HepG2 (cell line): ENCODE data around the gene FAM170B. TPM values are rescaled to one million over a fixed set of nuclear protein-coding genes. Genes with fewer than 3 reads are reported as not detected.

Experiments
- ATAC-seq: fragments of 200-7000 bp; cut with Tn5 transposase; 3 replicates; pipeline ENCODE4 v1.9.1; 2020; ENCODE audit warnings: mild to moderate bottlenecking, moderate library complexity
- BruUV-seq: library from RNA; stranded (reverse); fragments of 400-500 nt; replicated peaks from 2 replicates; lab custom pipeline; 2021; lab: Mats Ljungman, UMichigan
- CTCF ChIA-PET: fragments of 300-600 bp; formaldehyde crosslinking; extraction: SDS; loops from one replicate; lab custom pipeline; 2021; ENCODE audit warnings: low total read pairs, inconsistent platforms, low intra/inter-chr PET ratio; lab: Yijun Ruan, JAX
- POLR2A ChIA-PET: fragments of 350-600 bp; sonication (Branson Sonifier 250); formaldehyde crosslinking; loops from one replicate; lab custom pipeline; 2020; ENCODE audit warnings: antibody characterized with exemption, inconsistent platforms; lab: Yijun Ruan, JAX
- DNase-seq: peaks from one replicate; pipeline ENCODE4 v3.0.0-alpha.2; 2015; ENCODE audit warnings: low spot score
- FAIRE-seq: peaks from 3 replicates; lab custom pipeline; 2011; peaks lifted over from hg19 to GRCh38; lab: Jason Lieb, UNC
- H2AFZ ChIP-seq: one replicate; pipeline ENCODE4 v1.6.1; 2011; ENCODE audit warnings: low read length, inconsistent platforms
- H3K27ac ChIP-seq: fragments of 300-600 bp; 3 replicates; pipeline ENCODE4 v1.8.0; 2011; ENCODE audit warnings: mixed run types, mild to moderate bottlenecking, mixed read lengths, low read length, inconsistent platforms; ENCODE audit not compliant: insufficient read depth; ENCODE audit errors: extremely low read length
- H3K27me3 ChIP-seq, 2 experiments: fragments of 200-600 bp in 1 of 2; 2 replicates in 1 of 2; 3 replicates in 1 of 2; pipeline versions ENCODE4 v1.6.0 to v1.8.0; 2011; ENCODE audit warnings: low read length in 2 of 2, mild to moderate bottlenecking in 2 of 2, moderate library complexity in 2 of 2, inconsistent platforms in 1 of 2; ENCODE audit not compliant: insufficient read depth in 2 of 2, control insufficient read depth in 1 of 2
- H3K36me3 ChIP-seq, 2 experiments: fragments of 200-600 bp in 1 of 2; replicated peaks in 1 of 2; 2 replicates in 1 of 2; 3 replicates in 1 of 2; pipeline versions ENCODE4 v1.5.1 to v1.8.0; 2011; ENCODE audit warnings: low read length in 2 of 2, inconsistent platforms in 1 of 2; ENCODE audit not compliant: insufficient read depth in 2 of 2, control insufficient read depth in 1 of 2
- H3K4me1 ChIP-seq: 2 replicates; pipeline ENCODE4 v1.5.1; 2012; ENCODE audit warnings: low read length, inconsistent platforms; ENCODE audit not compliant: insufficient read depth
- H3K4me2 ChIP-seq: 2 replicates; pipeline ENCODE4 v1.6.0; 2011; ENCODE audit warnings: low read depth, low read length, inconsistent platforms
- H3K4me3 ChIP-seq, 3 experiments: fragments of 200-600 bp in 1 of 3; sonication (generic), shearing (Covaris generic) in 1 of 3; replicated peaks in 1 of 3; 2 replicates each; pipeline ENCODE4 v1.5.1; 2011 to 2016; ENCODE audit warnings: low read length in 3 of 3, inconsistent platforms in 2 of 3, low read depth in 2 of 3, mild to moderate bottlenecking in 2 of 3, control low read depth in 1 of 3, mixed read lengths in 1 of 3; ENCODE audit not compliant: insufficient read depth in 1 of 3
- H3K79me2 ChIP-seq: one replicate; pipeline ENCODE4 v1.6.1; 2011; ENCODE audit warnings: low read length, inconsistent platforms; ENCODE audit not compliant: insufficient read depth
- H3K9ac ChIP-seq: 2 replicates; pipeline ENCODE4 v1.6.0; 2011; ENCODE audit warnings: mild to moderate bottlenecking, low read depth, low read length, inconsistent platforms; ENCODE audit not compliant: insufficient read depth
- H3K9me3 ChIP-seq: 2 replicates; pipeline ENCODE4 v1.5.1; 2012; ENCODE audit warnings: mild to moderate bottlenecking, low read length
- H4K20me1 ChIP-seq: 2 replicates; pipeline ENCODE4 v1.6.0; 2011; ENCODE audit warnings: inconsistent platforms, mild to moderate bottlenecking, low read length, moderate library complexity; ENCODE audit not compliant: insufficient read depth
- CBX1 ChIP-seq: IDR thresholded peaks from one replicate; pipeline ENCODE4 v1.6.1; 2016; ENCODE audit warnings: antibody characterized with exemption, low read depth
- HES4 ChIP-seq: sonication (generic); formaldehyde crosslinking; IDR thresholded peaks from 2 replicates; pipeline ENCODE4 v1.9.0; 2021; ENCODE audit warnings: mild to moderate bottlenecking, missing genetic modification reagents, borderline replicate concordance
- HMGXB3 ChIP-seq: sonication (generic); formaldehyde crosslinking; IDR thresholded peaks from 2 replicates; pipeline ENCODE4 v1.4.0; 2020; ENCODE audit warnings: missing genetic modification reagents, borderline replicate concordance
- KDM2A ChIP-seq: sonication (generic); formaldehyde crosslinking; IDR thresholded peaks from 2 replicates; pipeline ENCODE4 v1.4.0; 2020; ENCODE audit warnings: low read depth, missing genetic modification reagents, borderline replicate concordance
- MZF1 ChIP-seq: sonication (generic); formaldehyde crosslinking; IDR thresholded peaks from 2 replicates; pipeline ENCODE4 v1.8.1; 2023; ENCODE audit warnings: mild to moderate bottlenecking, missing genetic modification reagents, borderline replicate concordance
- NONO ChIP-seq, 2 experiments: fragments of 450-650 bp in 1 of 2; sonication (generic) in 1 of 2; formaldehyde crosslinking in 1 of 2; IDR thresholded peaks in 1 of 2; conservative IDR thresholded peaks in 1 of 2; 2 replicates each; pipeline versions ENCODE4 v1.6.1 to v1.8.0; 2017 to 2022; ENCODE audit warnings: mild to moderate bottlenecking in 1 of 2, missing genetic modification reagents in 1 of 2, moderate library complexity in 1 of 2
- PAX8 ChIP-seq: sonication (generic); formaldehyde crosslinking; IDR thresholded peaks from 2 replicates; pipeline ENCODE4 v1.8.0; 2022; ENCODE audit warnings: mild to moderate bottlenecking, missing genetic modification reagents, borderline replicate concordance
- SP1 ChIP-seq, 2 experiments: fragments of 450-650 bp in 1 of 2; sonication (generic) in 1 of 2; formaldehyde crosslinking in 1 of 2; IDR thresholded peaks; 2 replicates each; pipeline versions ENCODE4 v1.4.0 to v1.6.1; 2016 to 2020; ENCODE audit warnings: missing genetic modification reagents in 1 of 2
- ZNF160 ChIP-seq: sonication (generic); formaldehyde crosslinking; IDR thresholded peaks from 2 replicates; pipeline ENCODE4 v1.8.0; 2022; ENCODE audit warnings: mild to moderate bottlenecking, inconsistent platforms, missing genetic modification reagents
- ZNF282 ChIP-seq: fragments of 450-650 bp; IDR thresholded peaks from 2 replicates; pipeline ENCODE4 v1.6.1; 2018; ENCODE audit not compliant: partially characterized antibody
- WGBS: methylation state at CpG from one replicate; pipeline ENCODE4 v1.1.6; 2017; ENCODE audit warnings: low lambda C conversion rate; 5-methylcytosine and 5-hydroxymethylcytosine counted together
- in situ Hi-C: cut with HindIII; loops from 2 replicates; pipeline ENCODE4 v1.10.0; 2017; ENCODE audit warnings: low pct_unique_long_range_greater_than_20kb; ENCODE audit not compliant: extremely low pct_ligation_motif_present
- intact Hi-C: fragments of 100-400 bp; cut with micrococcal nuclease; formaldehyde crosslinking; loops from one replicate; pipeline ENCODE4 v1.10.0; 2022; ENCODE audit not compliant: unreplicated experiment
- polyA plus RNA-seq, 8 experiments: library from polyadenylated mRNA; depleted of rRNA in 3 of 8; stranded (reverse) in 7 of 8; unstranded in 1 of 8; fragments of >200 nt; fragmentation: Illumina TruSeq in 4 of 8; extraction: Trizol in 4 of 8; gene quantifications; 2 replicates each; pipeline versions ENCODE4 v1.2.1 to v1.2.3, GENCODE V29; 2011 to 2016; ENCODE audit warnings: low read depth in 4 of 8, missing spikeins in 1 of 8, mixed read lengths in 1 of 8; ENCODE audit not compliant: insufficient read depth in 1 of 8
- total RNA-seq, 5 experiments: library from RNA; depleted of rRNA; stranded (reverse); fragments of >200 nt; fragmentation: Illumina TruSeq; extraction: Trizol; gene quantifications; 2 replicates each; pipeline ENCODE4 v1.2.3, GENCODE V29; 2016; ENCODE audit warnings: low read depth in 1 of 5
- TF ChIP-seq, protein P1 (sequence below): sonication (generic); formaldehyde crosslinking; IDR thresholded peaks from 2 replicates; pipeline ENCODE4 v1.5.0; 2020; ENCODE audit warnings: missing genetic modification reagents
- TF ChIP-seq, protein P2 (sequence below): sonication (generic); formaldehyde crosslinking; IDR thresholded peaks from 2 replicates; pipeline ENCODE4 v1.4.0; 2020; ENCODE audit warnings: mild to moderate bottlenecking, missing genetic modification reagents

FAM170B gene
- total and polyA plus RNA-seq, 2 of the 13 experiments (the other 11 are each of a cell fraction or from before 2014, with no cell fraction given) = not detected

DNA sequence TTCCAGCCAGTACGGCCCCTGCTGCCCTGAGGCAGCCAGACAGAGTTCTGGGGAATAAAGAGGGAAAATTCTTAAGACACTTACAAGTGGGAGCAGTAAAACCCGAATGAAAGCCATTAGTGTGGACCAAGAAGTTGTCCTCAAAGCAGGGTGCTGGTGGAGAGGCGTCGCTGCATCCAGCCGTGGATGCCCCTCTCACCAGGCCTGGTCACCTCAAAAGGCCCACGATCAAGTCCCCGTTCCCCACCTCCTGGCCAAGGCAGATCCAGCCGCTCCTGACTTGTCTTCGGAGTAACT lies 19.2 kb downstream of the FAM170B start:
- Histone ChIP-seq H3K4me1 (no peaks in the 10 kb centered on the region), H2AFZ (no peak overlapping the region)
- CTCF ChIA-PET = no interaction called here
- TF ChIP-seq CBX1 (no peak), HES4 (CRISPR knock-in tag) (no peak), ZNF282 (no peak), MZF1 (CRISPR knock-in tag) (no peak), NONO (IDR thresholded peaks at IDR 0.05) (no peak), NONO (CRISPR knock-in tag; conservative IDR thresholded peaks at IDR 0.05) (no peak), PAX8 (no peak), SP1 (IDR thresholded peaks at IDR 0.05) (no peak), SP1 (CRISPR knock-in tag; IDR thresholded peaks at IDR 0.05) (no peak), ZNF160 (CRISPR knock-in tag) (no peak), HMGXB3 (no peak), KDM2A (CRISPR knock-in tag) (no peak)
- TF ChIP-seq, protein P1, sequence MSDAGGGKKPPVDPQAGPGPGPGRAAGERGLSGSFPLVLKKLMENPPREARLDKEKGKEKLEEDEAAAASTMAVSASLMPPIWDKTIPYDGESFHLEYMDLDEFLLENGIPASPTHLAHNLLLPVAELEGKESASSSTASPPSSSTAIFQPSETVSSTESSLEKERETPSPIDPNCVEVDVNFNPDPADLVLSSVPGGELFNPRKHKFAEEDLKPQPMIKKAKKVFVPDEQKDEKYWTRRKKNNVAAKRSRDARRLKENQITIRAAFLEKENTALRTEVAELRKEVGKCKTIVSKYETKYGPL = no peak
- TF ChIP-seq, protein P2, sequence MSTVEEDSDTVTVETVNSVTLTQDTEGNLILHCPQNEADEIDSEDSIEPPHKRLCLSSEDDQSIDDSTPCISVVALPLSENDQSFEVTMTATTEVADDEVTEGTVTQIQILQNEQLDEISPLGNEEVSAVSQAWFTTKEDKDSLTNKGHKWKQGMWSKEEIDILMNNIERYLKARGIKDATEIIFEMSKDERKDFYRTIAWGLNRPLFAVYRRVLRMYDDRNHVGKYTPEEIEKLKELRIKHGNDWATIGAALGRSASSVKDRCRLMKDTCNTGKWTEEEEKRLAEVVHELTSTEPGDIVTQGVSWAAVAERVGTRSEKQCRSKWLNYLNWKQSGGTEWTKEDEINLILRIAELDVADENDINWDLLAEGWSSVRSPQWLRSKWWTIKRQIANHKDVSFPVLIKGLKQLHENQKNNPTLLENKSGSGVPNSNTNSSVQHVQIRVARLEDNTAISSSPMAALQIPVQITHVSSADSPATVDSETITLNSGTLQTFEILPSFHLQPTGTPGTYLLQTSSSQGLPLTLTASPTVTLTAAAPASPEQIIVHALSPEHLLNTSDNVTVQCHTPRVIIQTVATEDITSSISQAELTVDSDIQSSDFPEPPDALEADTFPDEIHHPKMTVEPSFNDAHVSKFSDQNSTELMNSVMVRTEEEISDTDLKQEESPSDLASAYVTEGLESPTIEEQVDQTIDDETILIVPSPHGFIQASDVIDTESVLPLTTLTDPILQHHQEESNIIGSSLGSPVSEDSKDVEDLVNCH (CRISPR knock-in tag) = no peak
- TF ChIP-seq, all 625 proteins: peak for 0
- H3K4me3 ChIP-seq = no peak overlapping the region
- H3K36me3 ChIP-seq = no peaks in the 10 kb centered on the region
- 81% methylated on average over 6 of the region's 9 CpGs for WGBS
- intact Hi-C loops (no loop called here), in situ Hi-C loops (no loop called here)
- no TSS peak for BruUV-seq
- no peak for DNase-seq
- POLR2A ChIA-PET = no interaction called here
- H3K27ac ChIP-seq = no peak overlapping the region
- H3K9ac ChIP-seq = no peak overlapping the region
- no peak for ATAC-seq
- no peaks in the 10 kb centered on the region for H4K20me1 ChIP-seq
- no peaks in the 10 kb centered on the region for H3K79me2 ChIP-seq
- H3K9me3 ChIP-seq = no peaks in the 10 kb centered on the region
- FAIRE-seq = no peak
- no peak overlapping the region; the same call in 1 of the 2 replicates for H3K4me2 ChIP-seq
- H3K27me3 ChIP-seq = peaks cover 2 to 8% of the 10 kb centered on the region in 2 experiments; a peak in 2 of 5 replicates
